ENCODE results near the gene KIR3DL1.

DNA sequence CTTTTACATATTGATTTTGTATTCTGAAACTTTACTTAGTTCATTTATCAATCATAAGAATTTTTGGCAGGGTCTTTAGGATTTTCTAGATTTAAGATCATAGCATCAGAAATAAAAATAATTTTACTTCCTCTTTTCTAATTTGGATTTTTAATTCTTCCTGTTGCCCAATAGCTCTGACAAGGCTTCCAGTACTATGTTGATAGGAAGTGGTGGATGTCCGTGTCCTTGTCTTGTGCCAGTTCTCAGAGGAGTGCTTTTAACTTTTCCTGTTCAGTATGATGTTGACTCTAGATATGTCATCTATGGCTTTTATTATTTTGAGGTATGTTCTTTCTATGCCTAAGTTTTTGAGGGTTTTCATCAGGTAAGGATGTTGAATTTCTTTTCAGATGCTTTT is 20.5 kb upstream of the KIR3DL1 start:
- TF ChIP-seq, protein P1, sequence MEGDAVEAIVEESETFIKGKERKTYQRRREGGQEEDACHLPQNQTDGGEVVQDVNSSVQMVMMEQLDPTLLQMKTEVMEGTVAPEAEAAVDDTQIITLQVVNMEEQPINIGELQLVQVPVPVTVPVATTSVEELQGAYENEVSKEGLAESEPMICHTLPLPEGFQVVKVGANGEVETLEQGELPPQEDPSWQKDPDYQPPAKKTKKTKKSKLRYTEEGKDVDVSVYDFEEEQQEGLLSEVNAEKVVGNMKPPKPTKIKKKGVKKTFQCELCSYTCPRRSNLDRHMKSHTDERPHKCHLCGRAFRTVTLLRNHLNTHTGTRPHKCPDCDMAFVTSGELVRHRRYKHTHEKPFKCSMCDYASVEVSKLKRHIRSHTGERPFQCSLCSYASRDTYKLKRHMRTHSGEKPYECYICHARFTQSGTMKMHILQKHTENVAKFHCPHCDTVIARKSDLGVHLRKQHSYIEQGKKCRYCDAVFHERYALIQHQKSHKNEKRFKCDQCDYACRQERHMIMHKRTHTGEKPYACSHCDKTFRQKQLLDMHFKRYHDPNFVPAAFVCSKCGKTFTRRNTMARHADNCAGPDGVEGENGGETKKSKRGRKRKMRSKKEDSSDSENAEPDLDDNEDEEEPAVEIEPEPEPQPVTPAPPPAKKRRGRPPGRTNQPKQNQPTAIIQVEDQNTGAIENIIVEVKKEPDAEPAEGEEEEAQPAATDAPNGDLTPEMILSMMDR (IDR thresholded peaks at IDR 0.05): no peak
- TF ChIP-seq POLR2A (IDR thresholded peaks at IDR 0.05): no peak

Measured in heart left ventricle (tissue), 13 donors.